H1 (cell line): Measurements from ENCODE around the gene ARR3. TPM values are rescaled to one million over a fixed set of nuclear protein-coding genes. Genes with fewer than 3 reads are reported as not detected.

Source experiments
- CTCF ChIA-PET: fragments of 300-600 bp; sonication (Branson Sonifier 250); formaldehyde crosslinking; loops from one replicate; lab custom pipeline; 2021; ENCODE audit not compliant: partially characterized antibody; lab: Charles Lee
- POLR2A ChIA-PET: fragments of 300-600 bp; sonication (Branson Sonifier 250); formaldehyde crosslinking; loops from one replicate; lab custom pipeline; 2021; ENCODE audit warnings: inconsistent platforms; ENCODE audit not compliant: partially characterized antibody; lab: Charles Lee
- DNase-seq, 2 experiments: peaks; one replicate each; pipeline versions ENCODE4 v3.0.0 to v3.0.0-alpha.2; 2010 to 2022; ENCODE audit warnings: low spot score in 2 of 2, low read depth in 1 of 2, mixed read lengths in 1 of 2
- FAIRE-seq: peaks from 2 replicates; lab custom pipeline; 2011; peaks lifted over from hg19 to GRCh38; lab: Jason Lieb, UNC
- H2AFZ ChIP-seq: 2 replicates; pipeline ENCODE4 v1.8.1; 2012; ENCODE audit warnings: low read length, inconsistent platforms
- H2AK5ac ChIP-seq: 2 replicates; pipeline ENCODE4 v1.6.1; 2013; ENCODE audit warnings: low read depth, low read length
- H2BK120ac ChIP-seq: replicated peaks from 2 replicates; pipeline ENCODE3; 2013; ENCODE audit warnings: low read depth, low read length, inconsistent platforms
- H2BK12ac ChIP-seq: 2 replicates; pipeline ENCODE4 v1.6.1; 2013; ENCODE audit warnings: low read depth, low read length
- H2BK15ac ChIP-seq: 2 replicates; pipeline ENCODE4 v1.6.1; 2013; ENCODE audit warnings: low read length
- H2BK20ac ChIP-seq: 2 replicates; pipeline ENCODE4 v1.6.1; 2013; ENCODE audit warnings: low read length
- H2BK5ac ChIP-seq: 2 replicates; pipeline ENCODE4 v1.6.1; 2013; ENCODE audit warnings: low read depth, low read length
- H3K14ac ChIP-seq: 2 replicates; pipeline ENCODE4 v1.6.1; 2013; ENCODE audit warnings: inconsistent platforms; ENCODE audit not compliant: insufficient read length
- H3K18ac ChIP-seq: 2 replicates; pipeline ENCODE4 v1.6.1; 2013; ENCODE audit warnings: low read length; ENCODE audit errors: extremely low read depth
- H3K23ac ChIP-seq: 2 replicates; pipeline ENCODE4 v1.6.1; 2013; ENCODE audit warnings: inconsistent platforms; ENCODE audit not compliant: insufficient read length
- H3K23me2 ChIP-seq: 2 replicates; pipeline ENCODE4 v1.6.1; 2013; ENCODE audit warnings: low read depth, low read length
- H3K27ac ChIP-seq: 2 replicates; pipeline ENCODE4 v1.6.1; 2011; ENCODE audit warnings: low read depth, low read length, inconsistent platforms
- H3K27me3 ChIP-seq, 4 experiments: replicated peaks in 1 of 4; 1 replicate in 1 of 4; 2 replicates in 3 of 4; pipeline versions ENCODE4 v1.6.1 to v1.8.1; 2011 to 2013; ENCODE audit warnings: low read length in 3 of 4, mild to moderate bottlenecking in 3 of 4, inconsistent platforms in 2 of 4, mixed read lengths in 2 of 4, moderate library complexity in 1 of 4; ENCODE audit not compliant: control insufficient read depth in 3 of 4, insufficient read depth in 3 of 4; ENCODE audit errors: extremely low read depth in 1 of 4
- H3K36me3 ChIP-seq, 4 experiments: 2 replicates each; pipeline versions ENCODE4 v1.6.1 to v1.8.1; 2011 to 2013; ENCODE audit warnings: mild to moderate bottlenecking in 4 of 4, low read length in 3 of 4, moderate library complexity in 2 of 4, control low read depth in 1 of 4, inconsistent platforms in 1 of 4; ENCODE audit not compliant: insufficient read depth in 4 of 4, control insufficient read depth in 2 of 4
- H3K4ac ChIP-seq: replicated peaks from 2 replicates; pipeline ENCODE3; 2013; ENCODE audit warnings: low read length, low read depth, mixed read lengths, inconsistent platforms; ENCODE audit not compliant: insufficient read length
- H3K4me1 ChIP-seq, 4 experiments: replicated peaks in 1 of 4; 1 replicate in 1 of 4; 2 replicates in 3 of 4; pipeline versions ENCODE4 v1.6.1 to v1.8.1; 2011 to 2013; ENCODE audit warnings: low read length in 3 of 4, inconsistent platforms in 2 of 4, mixed read lengths in 1 of 4; ENCODE audit not compliant: insufficient read depth in 4 of 4, control insufficient read depth in 3 of 4
- H3K4me2 ChIP-seq, 2 experiments: 2 replicates each; pipeline versions ENCODE4 v1.6.1 to v1.8.1; 2011 to 2013; ENCODE audit warnings: low read depth in 2 of 2, low read length in 2 of 2, control low read depth in 1 of 2, inconsistent platforms in 1 of 2, mild to moderate bottlenecking in 1 of 2; ENCODE audit not compliant: insufficient read depth in 1 of 2
- H3K4me3 ChIP-seq, 4 experiments: fragments of 200-600, 300-600 bp in 1 of 4; sonication (generic), shearing (Covaris generic), sonication (Bioruptor Twin) in 1 of 4; 2 replicates each; pipeline versions ENCODE4 v1.5.1 to v1.8.1; 2011 to 2016; ENCODE audit warnings: low read length in 4 of 4, low read depth in 3 of 4, control low read depth in 2 of 4, inconsistent platforms in 2 of 4, mild to moderate bottlenecking in 2 of 4, mixed read lengths in 1 of 4, moderate library complexity in 1 of 4; ENCODE audit not compliant: insufficient read depth in 2 of 4; ENCODE audit errors: extremely low read depth in 1 of 4
- H3K56ac ChIP-seq: replicated peaks from 2 replicates; pipeline ENCODE3; 2013; ENCODE audit warnings: low read depth, mild to moderate bottlenecking, mixed read lengths, low read length, inconsistent platforms; ENCODE audit not compliant: insufficient read length
- H3K79me1 ChIP-seq: 2 replicates; pipeline ENCODE4 v1.6.1; 2013; ENCODE audit warnings: low read depth, low read length, control low read depth
- H3K79me2 ChIP-seq, 2 experiments: 2 replicates each; pipeline versions ENCODE4 v1.6.1 to v1.8.1; 2012 to 2013; ENCODE audit warnings: low read length in 2 of 2, mild to moderate bottlenecking in 2 of 2, inconsistent platforms in 1 of 2; ENCODE audit not compliant: insufficient read depth in 2 of 2, control insufficient read depth in 1 of 2
- H3K9ac ChIP-seq, 4 experiments: replicated peaks in 1 of 4; 1 replicate in 1 of 4; 2 replicates in 3 of 4; pipeline versions ENCODE4 v1.6.1 to v1.8.1; 2011 to 2013; ENCODE audit warnings: low read depth in 3 of 4, low read length in 3 of 4, control low read depth in 2 of 4, mild to moderate bottlenecking in 2 of 4, moderate library complexity in 2 of 4, inconsistent platforms in 1 of 4; ENCODE audit errors: extremely low read depth in 1 of 4
- H3K9me3 ChIP-seq, 2 experiments: 2 replicates each; pipeline versions ENCODE4 v1.6.1 to v1.8.1; 2012 to 2013; ENCODE audit warnings: mild to moderate bottlenecking in 2 of 2, moderate library complexity in 2 of 2, control low read depth in 1 of 2, inconsistent platforms in 1 of 2, low read depth in 1 of 2, low read length in 1 of 2, mixed read lengths in 1 of 2; ENCODE audit not compliant: insufficient read depth in 2 of 2
- H4K20me1 ChIP-seq, 2 experiments: replicated peaks in 1 of 2; 2 replicates each; pipeline versions ENCODE3 to v1.8.1; 2011 to 2013; ENCODE audit warnings: inconsistent platforms in 2 of 2, low read length in 2 of 2, mild to moderate bottlenecking in 1 of 2; ENCODE audit not compliant: insufficient read depth in 2 of 2, control insufficient read depth in 1 of 2
- H4K5ac ChIP-seq: 2 replicates; pipeline ENCODE4 v1.6.1; 2013; ENCODE audit warnings: low read length, low read depth, mixed read lengths, inconsistent platforms; ENCODE audit not compliant: insufficient read length
- H4K8ac ChIP-seq: 2 replicates; pipeline ENCODE4 v1.8.0; 2013; ENCODE audit warnings: mild to moderate bottlenecking, moderate library complexity, low read length, inconsistent platforms; ENCODE audit not compliant: insufficient read depth; ENCODE audit errors: extremely low read depth
- H4K91ac ChIP-seq: replicated peaks from 2 replicates; pipeline ENCODE3; 2013; ENCODE audit warnings: low read length, mixed read lengths, inconsistent platforms; ENCODE audit not compliant: insufficient read length
- CBX8 ChIP-seq: fragments of 300-800, 300-1000 bp; sonication (generic); IDR thresholded peaks from 2 replicates; pipeline ENCODE4 v1.7.1; 2016; ENCODE audit warnings: low read depth, low read length, borderline replicate concordance
- RBBP5 ChIP-seq: IDR thresholded peaks from 2 replicates; pipeline ENCODE4 v1.7.1; 2012; ENCODE audit warnings: low read depth, mild to moderate bottlenecking, inconsistent platforms, low read length, moderate library complexity, borderline replicate concordance
- TEAD4 ChIP-seq: IDR thresholded peaks from 2 replicates; pipeline ENCODE4 v1.6.1; 2012; ENCODE audit warnings: low read depth, low read length, inconsistent platforms, mixed read lengths
- WGBS, 2 experiments: shearing (Covaris generic) in 1 of 2; methylation state at CpG; one replicate each; pipeline versions ENCODE4 v1.1.6 to v1.1.7; 2013 to 2015; ENCODE audit warnings: low lambda C conversion rate in 2 of 2, mixed read lengths in 2 of 2, inconsistent platforms in 1 of 2, low coverage in 1 of 2, missing lambda C conversion rate in 1 of 2; ENCODE audit not compliant: insufficient replicate concordance in 2 of 2, insufficient coverage in 1 of 2, insufficient read length in 1 of 2; ENCODE audit errors: extremely low coverage in 1 of 2, missing lambda C conversion rate in 1 of 2; 5-methylcytosine and 5-hydroxymethylcytosine counted together
- polyA plus RNA-seq, 7 experiments: library from polyadenylated mRNA; depleted of rRNA in 3 of 7; stranded (reverse) in 5 of 7; unstranded in 2 of 7; fragments of >200 nt in 5 of 7; fragments of 200-250 nt in 2 of 7; gene quantifications; 1 replicate in 5 of 7; 2 replicates in 1 of 7; 4 replicates in 1 of 7; pipeline versions ENCODE4 v1.2.1 to v1.2.3, GENCODE V29; 2011 to 2013; ENCODE audit warnings: missing spikeins in 2 of 7, mixed read lengths in 2 of 7
- total RNA-seq: library from RNA; stranded (reverse); fragmentation: NEBNext Ultra II Directional; extraction: Animal tissue kit (Norgen Biotek cat#: 25700); gene quantifications from 2 replicates; pipeline ENCODE4 v1.2.1, GENCODE V29; 2021

Gene ARR3
- total and polyA plus RNA-seq, 2 of the 8 experiments (the other 6 are each of a cell fraction or from before 2014, with no cell fraction given) = not detected

DNA sequence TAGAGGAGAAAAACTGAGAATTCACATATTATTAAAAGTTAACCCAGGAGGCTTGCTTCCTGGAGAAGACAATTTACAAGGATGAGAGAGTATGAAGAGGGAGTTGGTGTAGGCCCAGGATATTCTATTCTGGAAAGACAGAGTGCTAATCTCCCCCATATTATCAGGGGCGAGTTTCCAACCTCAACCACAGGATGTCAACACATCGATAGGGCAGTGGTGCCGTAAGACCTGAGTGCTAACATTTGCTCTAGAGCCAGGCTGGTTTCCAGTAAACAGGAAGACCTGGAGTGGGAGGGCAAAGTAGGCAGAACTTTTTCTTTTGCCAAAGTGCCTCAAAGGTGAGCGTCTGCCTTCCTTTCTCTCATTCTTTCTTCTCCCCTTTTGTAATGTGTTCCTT, 36.5 kb upstream of the ARR3 start:
- CTCF ChIA-PET = no interaction called here

More for the DNA sequence above, 36.5 kb upstream of the ARR3 start:
- Histone ChIP-seq H3K36me3 (no peaks in the 10 kb centered on the region), H2BK120ac (no peak overlapping the region), H3K79me2 (no peaks in the 10 kb centered on the region), H3K23ac (no peak overlapping the region), H3K9me3 (no peaks in the 10 kb centered on the region), H2AK5ac (no peak overlapping the region), H3K4ac (no peak overlapping the region), H3K4me3 (no peak overlapping the region), H3K4me1 (no peaks in the 10 kb centered on the region), H4K20me1 (no peaks in the 10 kb centered on the region), H2BK12ac (no peak overlapping the region), H4K91ac (no peak overlapping the region), H3K14ac (no peak overlapping the region), H3K18ac (no peak overlapping the region), H3K27ac (no peak overlapping the region), H2BK5ac (no peak overlapping the region), H3K27me3 (no peaks in the 10 kb centered on the region), H2BK20ac (no peak overlapping the region), H4K5ac (no peak overlapping the region), H4K8ac (no peak overlapping the region), H3K23me2 (no peaks in the 10 kb centered on the region), H3K4me2 (no peak overlapping the region), H2BK15ac (no peak overlapping the region), H3K9ac (no peak overlapping the region), H3K79me1 (no peaks in the 10 kb centered on the region), H3K56ac (no peak overlapping the region), H2AFZ (no peak overlapping the region)
- WGBS, 2 experiments = 90% methylated on average over 4 of the region's 4 CpGs; no CpG with 5 or more reads in 1 of the 2 experiments
- no peak for TF ChIP-seq RBBP5
- TF ChIP-seq TEAD4 = no peak
- no peak for TF ChIP-seq CBX8
- POLR2A ChIA-PET = no interaction called here
- DNase-seq = no peak
- no peak for FAIRE-seq
